COR-L47 (cell line): ENCODE data around the gene ACOT4.
"Not testable (repeated sequence)": the region's sequence is repeated elsewhere in the genome, so short reads cannot be mapped to it uniquely, and the experiment has no call there.

Source experiments
- DNase-seq: peaks from one replicate; lab custom pipeline; 2025; lab: John Stamatoyannopoulos, UW

The ACOT4 gene

GRCh38 chr14:73633116-73634010 lies 41.7 kb downstream of the ACOT4 start:
- peak; percentile 38 for DNase-seq

DNA sequence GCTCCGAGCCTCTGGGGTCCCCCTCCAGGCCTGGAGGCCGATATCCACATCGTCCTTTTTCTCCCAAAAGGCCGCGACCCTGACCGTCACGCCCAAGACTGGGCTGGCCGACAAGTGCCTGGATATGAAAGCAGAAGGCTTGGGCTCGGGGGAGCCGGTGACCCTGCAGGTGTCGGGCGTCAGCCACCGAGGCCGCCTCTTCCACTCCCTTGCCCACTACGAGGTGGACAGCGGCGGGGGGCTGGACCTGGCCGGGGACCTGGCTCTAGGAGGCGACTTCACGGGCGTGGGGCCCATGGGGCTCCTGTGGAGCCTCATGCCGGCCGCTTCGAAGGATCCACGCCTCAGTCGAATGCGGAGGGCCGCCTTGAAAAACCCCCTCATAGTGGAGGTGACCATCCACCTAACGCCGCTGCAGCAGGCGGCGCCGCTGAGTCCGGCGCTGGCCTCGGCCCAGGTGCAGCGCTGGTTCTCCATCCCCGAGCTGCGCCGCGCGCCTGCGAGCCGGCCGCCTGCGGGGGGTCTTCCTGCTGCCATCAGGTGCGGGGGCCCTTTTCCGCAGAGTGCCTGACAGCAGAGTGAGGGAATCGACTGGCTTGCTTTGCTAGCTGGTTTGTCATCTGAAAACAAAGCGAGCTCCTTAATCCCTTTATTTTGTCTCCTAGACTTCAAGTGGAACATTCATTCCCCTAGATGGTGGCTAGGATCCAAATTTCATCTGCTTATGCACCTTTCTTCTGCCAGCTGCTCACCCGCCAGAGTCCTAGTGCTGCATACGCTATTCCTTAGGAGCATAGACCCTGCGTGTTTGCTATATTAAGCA lies 42.5 kb downstream of the ACOT4 start:
- peak; percentile 84 for DNase-seq

GRCh38 chr14:73636355-73636754 lies 44.7 kb downstream of the ACOT4 start:
- DNase-seq: not testable (repeated sequence)

DNA sequence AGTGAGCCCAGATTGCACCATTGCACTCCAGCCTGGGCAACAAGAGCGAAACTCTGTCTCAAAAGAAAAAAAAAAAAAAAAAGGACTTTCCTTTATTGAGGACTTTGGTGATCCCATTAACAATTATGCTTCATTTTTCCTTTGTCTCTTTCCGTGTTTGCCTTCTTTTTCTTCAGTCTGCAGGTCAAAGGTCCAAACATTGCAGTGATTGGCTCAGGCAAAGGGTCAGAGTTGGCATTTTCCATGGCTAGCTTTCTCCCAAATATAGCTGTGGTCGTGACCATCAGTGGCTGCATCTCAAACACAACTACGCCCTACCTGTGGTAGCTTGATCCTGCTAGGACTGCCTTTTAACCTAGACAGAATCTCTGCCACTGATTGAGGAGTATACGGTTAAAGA lies 46.2 kb downstream of the ACOT4 start:
- no peak for DNase-seq

- no peak for DNase-seq
Measured at GRCh38 chr14:73640796-73641365, 49.2 kb downstream of the ACOT4 start.

DNA sequence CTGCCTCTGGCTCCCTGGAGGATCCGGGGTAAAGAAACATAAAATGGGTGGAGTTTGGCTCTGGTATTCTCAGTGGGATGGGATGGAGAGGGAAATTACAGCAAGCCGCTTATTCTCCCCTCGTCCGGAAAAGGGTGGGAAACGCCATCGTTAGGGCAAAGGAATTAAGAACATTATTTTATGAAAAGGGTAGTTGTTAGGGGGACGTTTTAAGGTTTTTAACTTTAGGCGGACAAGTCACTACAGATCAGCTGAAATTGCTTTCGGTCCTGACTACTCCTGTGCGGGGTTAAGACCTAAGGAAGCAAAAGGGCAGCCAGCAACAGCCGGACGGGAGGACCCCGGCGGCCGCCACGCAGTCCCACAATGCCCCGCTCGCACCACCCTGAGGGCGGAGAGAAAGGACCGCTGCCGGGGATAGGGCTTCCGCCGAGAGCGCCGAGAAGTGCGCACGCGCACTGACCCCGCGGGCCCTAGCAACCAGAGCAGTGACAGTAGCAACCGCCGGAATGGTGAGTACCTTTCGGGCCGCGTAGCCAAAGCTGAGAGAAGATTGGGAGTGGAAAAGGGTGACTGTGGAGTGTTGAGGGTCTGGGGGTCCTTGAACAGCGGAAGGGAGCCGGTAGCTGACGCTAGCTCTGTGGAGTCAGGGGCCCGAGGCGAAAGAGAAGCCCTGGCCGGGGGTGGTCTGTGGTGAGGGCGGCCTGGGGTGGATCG lies 53.0 kb downstream of the ACOT4 start, which contains the start of gene DNAL1:
Gene DNAL1, plus strand, starts transcription at position 456 of the 717 bp plus-strand sequence. Its CDS starts 54 bp downstream, at position 510.
- peak; percentile 88 for DNase-seq

GRCh38 chr14:73645248-73645610 lies 53.6 kb downstream of the ACOT4 start:
- DNase-seq: no peak
